ENCODE results near the gene PRF1. TPM values are rescaled to one million over a fixed set of nuclear protein-coding genes. Genes with fewer than 3 reads are reported as not detected.
A peak's percentile ranks its signal among the peaks of the same experiment; 100 is the strongest.

Gene PRF1
- total RNA-seq, 1 donor from 2014 or later, result not detected

- H3K27me3 Mint-ChIP-seq (ENCODE audit: low read depth), result no peaks in the 10 kb centered on the region
- H3K4me1 Mint-ChIP-seq (ENCODE audit: low read depth), result peaks cover 30% of the 10 kb centered on the region
- H3K9me3 Mint-ChIP-seq (ENCODE audit: low read depth), result no peaks in the 10 kb centered on the region
- H3K27ac Mint-ChIP-seq (ENCODE audit: unreplicated experiment), result peak overlapping the region; percentile 87
- TF ChIP-seq CTCF (IDR thresholded peaks at IDR 0.05), result no peak
- H3K4me3 Mint-ChIP-seq (ENCODE audit: unreplicated experiment), result no peak overlapping the region
- no peak for DNase-seq (ENCODE audit: low spot score)
- no peaks in the 10 kb centered on the region for H3K36me3 Mint-ChIP-seq (ENCODE audit: low read depth)
Observed at GRCh38 chr10:70552586-70552985, 50.0 kb downstream of the PRF1 start.

DNA sequence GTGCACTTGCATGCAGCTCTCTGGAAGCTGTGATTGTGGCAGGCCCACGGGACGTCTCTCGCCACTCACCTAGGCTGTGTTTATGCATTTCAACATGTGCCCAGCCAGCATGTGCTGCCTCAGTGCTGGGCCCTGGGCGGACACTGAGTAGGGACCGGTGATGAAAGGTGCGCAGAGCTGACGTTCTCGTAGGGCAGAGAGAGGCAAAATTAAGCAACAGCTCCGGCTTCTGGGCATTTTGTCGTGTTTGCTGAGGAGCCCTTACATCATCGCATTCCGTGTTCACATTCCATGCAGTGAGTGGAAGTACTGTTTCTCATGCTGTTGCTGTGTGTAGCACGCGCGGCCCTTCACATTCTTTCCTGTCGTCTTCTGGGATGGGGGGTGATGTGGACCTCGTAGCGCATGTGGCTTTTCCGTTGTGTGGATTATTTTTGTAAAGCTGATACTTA is 50.5 kb downstream of the PRF1 start:
- Mint-ChIP-seq H3K4me1 (ENCODE audit: low read depth) (peaks cover 30% of the 10 kb centered on the region), H3K4me3 (ENCODE audit: unreplicated experiment) (peak overlapping the region; percentile 35), H3K9me3 (ENCODE audit: low read depth) (no peaks in the 10 kb centered on the region), H3K27ac (ENCODE audit: unreplicated experiment) (peak overlapping the region; percentile 87), H3K27me3 (ENCODE audit: low read depth) (no peaks in the 10 kb centered on the region), H3K36me3 (ENCODE audit: low read depth) (no peaks in the 10 kb centered on the region)
- TF ChIP-seq CTCF (IDR thresholded peaks at IDR 0.05), result no peak
- no peak for DNase-seq (ENCODE audit: low spot score)

DNA sequence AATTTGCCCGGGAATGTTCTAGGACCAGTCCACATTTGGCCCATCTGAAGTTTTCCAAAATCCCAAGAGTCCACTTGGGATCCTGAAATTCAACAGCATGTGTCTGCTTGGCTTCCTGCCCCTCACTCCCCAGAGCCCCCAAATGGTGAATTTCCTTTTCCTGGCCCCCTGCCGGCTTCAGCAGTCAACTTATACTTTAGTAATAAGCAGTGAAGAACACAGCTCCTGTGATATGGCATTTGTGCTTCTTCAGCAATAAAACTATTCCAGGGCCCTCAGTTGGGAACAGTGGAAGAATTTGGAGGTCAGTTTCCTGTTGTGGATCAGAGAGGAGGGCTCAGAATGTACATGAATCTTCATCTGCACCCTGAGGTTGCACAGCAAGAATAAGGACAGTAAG is 51.1 kb downstream of the PRF1 start:
- Mint-ChIP-seq H3K4me1 (ENCODE audit: low read depth) (peaks cover 30% of the 10 kb centered on the region), H3K4me3 (ENCODE audit: unreplicated experiment) (no peak overlapping the region), H3K36me3 (ENCODE audit: low read depth) (no peaks in the 10 kb centered on the region), H3K9me3 (ENCODE audit: low read depth) (no peaks in the 10 kb centered on the region), H3K27me3 (ENCODE audit: low read depth) (no peaks in the 10 kb centered on the region), H3K27ac (ENCODE audit: unreplicated experiment) (peak overlapping the region; percentile 87)
- no peak for DNase-seq (ENCODE audit: low spot score)
- peak; percentile 45 for TF ChIP-seq CTCF (IDR thresholded peaks at IDR 0.05)

- Mint-ChIP-seq H3K4me1 (ENCODE audit: low read depth) (peaks cover 30% of the 10 kb centered on the region), H3K36me3 (ENCODE audit: low read depth) (no peaks in the 10 kb centered on the region), H3K27me3 (ENCODE audit: low read depth) (no peaks in the 10 kb centered on the region), H3K4me3 (ENCODE audit: unreplicated experiment) (no peak overlapping the region), H3K9me3 (ENCODE audit: low read depth) (no peaks in the 10 kb centered on the region), H3K27ac (ENCODE audit: unreplicated experiment) (peak overlapping the region; percentile 36)
- TF ChIP-seq CTCF (IDR thresholded peaks at IDR 0.05), result no peak
- DNase-seq (ENCODE audit: low spot score), result no peak
Observed at GRCh38 chr10:70550459-70550858, 52.1 kb downstream of the PRF1 start.

- H3K9me3 Mint-ChIP-seq (ENCODE audit: low read depth), result no peaks in the 10 kb centered on the region
- no peaks in the 10 kb centered on the region for H3K36me3 Mint-ChIP-seq (ENCODE audit: low read depth)
- H3K27ac Mint-ChIP-seq (ENCODE audit: unreplicated experiment), result no peak overlapping the region
- peaks cover 30% of the 10 kb centered on the region for H3K4me1 Mint-ChIP-seq (ENCODE audit: low read depth)
- H3K4me3 Mint-ChIP-seq (ENCODE audit: unreplicated experiment), result no peak overlapping the region
- no peak for DNase-seq (ENCODE audit: low spot score)
- no peaks in the 10 kb centered on the region for H3K27me3 Mint-ChIP-seq (ENCODE audit: low read depth)
- peak; percentile 96 for TF ChIP-seq CTCF (IDR thresholded peaks at IDR 0.05)
Observed at GRCh38 chr10:70549962-70550458, 52.5 kb downstream of the PRF1 start.

Data from chondrocyte (in vitro differentiated cells).